Measurements from ENCODE around the gene PRRX2. TPM values are rescaled to one million over a fixed set of nuclear protein-coding genes. Genes with fewer than 3 reads are reported as not detected.

PRRX2 gene
- total RNA-seq, 1 donor from 2014 or later, result not detected

- Mint-ChIP-seq H3K27me3 (no peaks in the 10 kb centered on the region), H3K27ac (peak overlapping the region; percentile 88), H3K36me3 (ENCODE audit: low read depth) (peaks cover 38% of the 10 kb centered on the region), H3K4me1 (peaks cover 67% of the 10 kb centered on the region), H3K9me3 (no peaks in the 10 kb centered on the region), H3K4me3 (peak overlapping the region; percentile 89)
- ChIA-PET CTCF (interaction anchor here (0.6 to 1.2 kb wide), 3 partner anchors 489 to 702 kb away, joined by 3 to 4 read pairs (median 3); no protein-coding TSS in a partner anchor), POLR2A (interaction anchor here (0.6 to 4.6 kb wide), 4 partner anchors 450 to 1769 kb away, joined by 3 to 62 read pairs (median 8); partner anchors contain the start of gene IER5L)
- intact Hi-C loops (cut with micrococcal nuclease), result no loop called here
- no peak for TF ChIP-seq CTCF (IDR thresholded peaks at IDR 0.05)
- ATAC-seq (ENCODE audit: low read depth) (no peak), DNase-seq (no peak)
Measured at GRCh38 chr9:129627556-129628440, 37.6 kb upstream of the PRRX2 start.

GRCh38 chr9:129628709-129629108, 36.7 kb upstream of the PRRX2 start:
- H3K4me1 Mint-ChIP-seq, result peaks cover 68% of the 10 kb centered on the region
- intact Hi-C loops (cut with micrococcal nuclease), result no loop called here
- no peak overlapping the region for H3K4me3 Mint-ChIP-seq
- no peak for TF ChIP-seq CTCF (IDR thresholded peaks at IDR 0.05)
- no peaks in the 10 kb centered on the region for H3K27me3 Mint-ChIP-seq
- CTCF ChIA-PET, result no interaction called here
- POLR2A ChIA-PET, result interaction anchor here (0.6 kb wide), 1 partner anchor 114 kb away, joined by 5 read pairs; no protein-coding TSS in a partner anchor
- ATAC-seq (ENCODE audit: low read depth) (no peak), DNase-seq (no peak)
- H3K9me3 Mint-ChIP-seq, result no peaks in the 10 kb centered on the region
- no peak overlapping the region for H3K27ac Mint-ChIP-seq
- H3K36me3 Mint-ChIP-seq (ENCODE audit: low read depth), result peaks cover 46% of the 10 kb centered on the region

- H3K36me3 Mint-ChIP-seq (ENCODE audit: low read depth), result peaks cover 50% of the 10 kb centered on the region
- H3K9me3 Mint-ChIP-seq, result no peaks in the 10 kb centered on the region
- H3K4me3 Mint-ChIP-seq, result no peak overlapping the region
- DNase-seq (no peak), ATAC-seq (ENCODE audit: low read depth) (no peak)
- H3K4me1 Mint-ChIP-seq, result peaks cover 64% of the 10 kb centered on the region
- H3K27ac Mint-ChIP-seq, result no peak overlapping the region
- no peaks in the 10 kb centered on the region for H3K27me3 Mint-ChIP-seq
- intact Hi-C loops (cut with micrococcal nuclease), result no loop called here
- no peak for TF ChIP-seq CTCF (IDR thresholded peaks at IDR 0.05)
- ChIA-PET CTCF (no interaction called here), POLR2A (no interaction called here)
Measured at GRCh38 chr9:129629251-129629820, 36.1 kb upstream of the PRRX2 start.

GRCh38 chr9:129630967-129631673, 34.3 kb upstream of the PRRX2 start:
- H3K27me3 Mint-ChIP-seq, result no peaks in the 10 kb centered on the region
- DNase-seq (no peak), ATAC-seq (ENCODE audit: low read depth) (no peak)
- POLR2A ChIA-PET, result no interaction called here
- CTCF ChIA-PET, result no interaction called here
- no peak overlapping the region for H3K27ac Mint-ChIP-seq
- peaks cover 53% of the 10 kb centered on the region for H3K4me1 Mint-ChIP-seq
- TF ChIP-seq CTCF (IDR thresholded peaks at IDR 0.05), result no peak
- H3K4me3 Mint-ChIP-seq, result no peak overlapping the region
- H3K36me3 Mint-ChIP-seq (ENCODE audit: low read depth), result peaks cover 65% of the 10 kb centered on the region
- intact Hi-C loops (cut with micrococcal nuclease), result no loop called here
- no peaks in the 10 kb centered on the region for H3K9me3 Mint-ChIP-seq

GRCh38 chr9:129631674-129632129, 33.7 kb upstream of the PRRX2 start:
- no peak for ATAC-seq (ENCODE audit: low read depth)
- intact Hi-C loops (cut with micrococcal nuclease), result no loop called here
- no peak for DNase-seq
- H3K4me1 Mint-ChIP-seq, result peaks cover 50% of the 10 kb centered on the region
- TF ChIP-seq CTCF (IDR thresholded peaks at IDR 0.05), result no peak
- no peaks in the 10 kb centered on the region for H3K9me3 Mint-ChIP-seq
- H3K36me3 Mint-ChIP-seq (ENCODE audit: low read depth), result peaks cover 65% of the 10 kb centered on the region
- ChIA-PET CTCF (no interaction called here), POLR2A (no interaction called here)
- H3K4me3 Mint-ChIP-seq, result no peak overlapping the region
- no peak overlapping the region for H3K27ac Mint-ChIP-seq
- H3K27me3 Mint-ChIP-seq, result no peaks in the 10 kb centered on the region
